Endodermal cell (in vitro differentiated cells): ENCODE results near the gene GTF2F2. TPM values are rescaled to one million over a fixed set of nuclear protein-coding genes. Genes with fewer than 3 reads are reported as not detected.
A peak's percentile ranks its signal among the peaks of the same experiment; 100 is the strongest.

ENCODE experiments used
- DNase-seq: peaks from one replicate; pipeline ENCODE4 v3.0.0-alpha.2; 2017
- H3K27ac ChIP-seq: 2 replicates; pipeline ENCODE4 v1.5.1; 2013; ENCODE audit warnings: mild to moderate bottlenecking, low read depth, low read length, moderate library complexity
- H3K27me3 ChIP-seq: 2 replicates; pipeline ENCODE4 v1.6.1; 2013; ENCODE audit warnings: mild to moderate bottlenecking, low read length, moderate library complexity; ENCODE audit not compliant: insufficient read depth, control insufficient read depth, poor library complexity, severe bottlenecking
- H3K36me3 ChIP-seq: 2 replicates; pipeline ENCODE4 v1.7.0; 2013; ENCODE audit warnings: mild to moderate bottlenecking, low read length, moderate library complexity; ENCODE audit not compliant: control insufficient read depth, insufficient read depth
- H3K4me1 ChIP-seq: one replicate; pipeline ENCODE4 v1.7.0; 2013; ENCODE audit warnings: low read length; ENCODE audit not compliant: control insufficient read depth, insufficient read depth
- H3K4me3 ChIP-seq: 2 replicates; pipeline ENCODE4 v1.5.1; 2013; ENCODE audit warnings: mild to moderate bottlenecking, low read length, moderate library complexity
- H3K9ac ChIP-seq: 2 replicates; pipeline ENCODE4 v1.6.1; 2013; ENCODE audit warnings: mild to moderate bottlenecking, low read length, moderate library complexity; ENCODE audit not compliant: poor library complexity, severe bottlenecking; ENCODE audit errors: extremely low read depth
- H3K9me3 ChIP-seq: 2 replicates; pipeline ENCODE4 v1.6.1; 2013; ENCODE audit warnings: mild to moderate bottlenecking, low read length, moderate library complexity; ENCODE audit not compliant: control insufficient read depth
- H3K27ac Mint-ChIP-seq: 2 replicates; pipeline ENCODE4 v1.8.0; 2020; ENCODE audit warnings: mixed read lengths
- H3K27me3 Mint-ChIP-seq: 2 replicates; pipeline ENCODE4 v1.8.0; 2021; ENCODE audit warnings: mild to moderate bottlenecking, mixed read lengths; ENCODE audit not compliant: insufficient read depth
- H3K36me3 Mint-ChIP-seq: 2 replicates; pipeline ENCODE4 v1.8.0; 2020; ENCODE audit warnings: low read depth, mixed read lengths
- H3K4me1 Mint-ChIP-seq: 2 replicates; pipeline ENCODE4 v1.8.0; 2020; ENCODE audit warnings: mixed read lengths
- H3K4me3 Mint-ChIP-seq: 2 replicates; pipeline ENCODE4 v1.8.0; 2020; ENCODE audit warnings: mild to moderate bottlenecking, moderate library complexity, mixed read lengths
- H3K9me3 Mint-ChIP-seq: 2 replicates; pipeline ENCODE4 v1.8.0; 2020; ENCODE audit warnings: mild to moderate bottlenecking, mixed read lengths
- CTCF ChIP-seq: fragments of 200-600 bp; sonication (generic); conservative IDR thresholded peaks from 2 replicates; pipeline ENCODE4 v1.5.0; 2021; ENCODE audit warnings: antibody characterized with exemption, mild to moderate bottlenecking
- WGBS, 2 experiments: methylation state at CpG; one replicate each; pipeline versions ENCODE4 v1.1.5 to v1.1.7; 2013; ENCODE audit warnings: missing lambda C conversion rate in 2 of 2, mixed read lengths in 1 of 2; ENCODE audit not compliant: insufficient coverage in 1 of 2, insufficient read length in 1 of 2; 5-methylcytosine and 5-hydroxymethylcytosine counted together
- long read RNA-seq, 4 experiments: library from polyadenylated mRNA in 2 of 4; library from RNA in 1 of 4; library from capped mRNA in 1 of 4; stranded (forward) in 3 of 4; unstranded in 1 of 4; transcript quantifications; one replicate each; pipeline ENCODE4 v2.0.0, GENCODE V29; 2020 to 2021; ENCODE audit warnings: inconsistent platforms in 1 of 4
- polyA plus RNA-seq, 2 experiments: library from polyadenylated mRNA; stranded (reverse); fragments of 50-300 nt; gene quantifications; one replicate each; pipeline ENCODE4 v1.2.3, GENCODE V29; 2013
- total RNA-seq, 2 donors: library from RNA; stranded (reverse); fragmentation: NEBNext Ultra II Directional in 1 of 2; extraction: Animal tissue kit (Norgen Biotek cat#: 25700) in 1 of 2; gene quantifications; 2 replicates in 1 of 2; 3 replicates in 1 of 2; pipeline ENCODE4 v1.2.1, GENCODE V29; 2021

The GTF2F2 gene
- 10 to 100 TPM; 27.0 to 27.4 TPM for total RNA-seq
- 31.8 TPM for polyA plus RNA-seq (2013, experiment 1 of 2)
- polyA plus RNA-seq (2013, experiment 2 of 2), result 32.7 TPM
- long read RNA-seq, experiment 1, transcript GTF2F2-201 (8 exons, 2,239 nt), result major isoform, 11 of 32 reads
- long read RNA-seq, experiment 1, partial matches to known transcripts, result 5 of 32 reads
- long read RNA-seq, experiment 1, other reads (novel, unspliced or antisense), result 16 of 32 reads
- long read RNA-seq, experiment 2, transcript GTF2F2-201 (8 exons, 2,239 nt), result major isoform, 46 of 53 reads
- long read RNA-seq, experiment 2, partial matches to known transcripts, result 2 of 53 reads
- long read RNA-seq, experiment 2, other reads (novel, unspliced or antisense), result 5 of 53 reads
- long read RNA-seq, experiment 3, transcript GTF2F2-201 (8 exons, 2,239 nt), result major isoform, 77 of 86 reads
- long read RNA-seq, experiment 3, partial matches to known transcripts, result 4 of 86 reads
- long read RNA-seq, experiment 3, other reads (novel, unspliced or antisense), result 5 of 86 reads
- long read RNA-seq, experiment 4, transcript GTF2F2-201 (8 exons, 2,239 nt), result major isoform, 47 of 50 reads
- long read RNA-seq, experiment 4, partial matches to known transcripts, result 2 of 50 reads
- long read RNA-seq, experiment 4, other reads (novel, unspliced or antisense), result 1 of 50 reads

- no peaks in the 10 kb centered on the region for H3K4me1 ChIP-seq
- peak within 1 kb of the TSS; percentile 80 for H3K27ac ChIP-seq
- peaks cover 8% of the 10 kb centered on the region for H3K36me3 ChIP-seq
- Mint-ChIP-seq H3K4me3 (no peak within 1 kb of the TSS), H3K27me3 (peaks cover 7% of the 10 kb centered on the region), H3K27ac (no peak within 1 kb of the TSS), H3K4me1 (no peaks in the 10 kb centered on the region), H3K36me3 (peaks cover 5% of the 10 kb centered on the region), H3K9me3 (no peaks in the 10 kb centered on the region)
- H3K4me3 ChIP-seq, result peak within 1 kb of the TSS; percentile 97
- H3K9ac ChIP-seq, result peak within 1 kb of the TSS; percentile 87
- DNase-seq, result peak; percentile 96
- 2 to 3% methylated on average over 36 to 53 of the region's 53 CpGs for WGBS, 2 experiments
- peak; percentile 45 for TF ChIP-seq CTCF
- no peaks in the 10 kb centered on the region for H3K9me3 ChIP-seq
- no peaks in the 10 kb centered on the region for H3K27me3 ChIP-seq
These were observed at the start of gene GTF2F2 for GRCh38 chr13:45119991-45120864. TSS of gene GTF2F2 (plus strand) at chr13:45120510. CDS start at chr13:45120656, 146 bp downstream.

- Mint-ChIP-seq H3K27me3 (peaks cover 1% of the 10 kb centered on the region), H3K36me3 (no peaks in the 10 kb centered on the region)
These were observed 46.5 kb upstream of the GTF2F2 start for GRCh38 chr13:45073809-45074208.

More at GRCh38 chr13:45073809-45074208, 46.5 kb upstream of the GTF2F2 start:
- peaks cover 5% of the 10 kb centered on the region for H3K4me1 Mint-ChIP-seq
- no peaks in the 10 kb centered on the region for H3K36me3 ChIP-seq
- no peaks in the 10 kb centered on the region for H3K9me3 ChIP-seq
- TF ChIP-seq CTCF, result no peak
- DNase-seq, result peak; percentile 53
- no peaks in the 10 kb centered on the region for H3K9me3 Mint-ChIP-seq
- 89 to 100% methylated on average over 1 to 4 of the region's 4 CpGs for WGBS, 2 experiments
- H3K4me3 ChIP-seq, result no peak overlapping the region
- no peak overlapping the region for H3K27ac ChIP-seq
- H3K9ac ChIP-seq, result no peak overlapping the region
- no peaks in the 10 kb centered on the region for H3K27me3 ChIP-seq
- H3K4me1 ChIP-seq, result no peaks in the 10 kb centered on the region
- no peak overlapping the region for H3K4me3 Mint-ChIP-seq
- H3K27ac Mint-ChIP-seq, result no peak overlapping the region
